HEK293 (cell line): ENCODE measurements around the gene C11orf91.

Source experiments
- CTCF ChIA-PET: fragments of 350-600 bp; formaldehyde crosslinking; extraction: SDS; loops from one replicate; lab custom pipeline; 2021; ENCODE audit warnings: antibody characterized with exemption; lab: Yijun Ruan, JAX
- POLR2A ChIA-PET: fragments of 300-600 bp; formaldehyde crosslinking; extraction: SDS; loops from one replicate; lab custom pipeline; 2020; ENCODE audit warnings: antibody characterized with exemption, inconsistent platforms; lab: Yijun Ruan, JAX
- H3K27ac ChIP-seq: fragments of 200-500 bp; sonication (Bioruptor generic); 2 replicates; pipeline ENCODE4 v1.5.1; 2014; ENCODE audit warnings: low read depth, low read length, control low read depth, inconsistent platforms; ENCODE audit errors: extremely low read depth
- H3K36me3 ChIP-seq, 2 experiments: fragments of 200-500 bp in 1 of 2; sonication (Bioruptor generic) in 1 of 2; 1 replicate in 1 of 2; 2 replicates in 1 of 2; pipeline ENCODE4 v1.5.1; 2014 to 2017; ENCODE audit warnings: inconsistent platforms in 2 of 2, low read length in 2 of 2; ENCODE audit not compliant: control insufficient read depth in 2 of 2, insufficient read depth in 1 of 2
- H3K4me1 ChIP-seq: fragments of 200-500 bp; sonication (Bioruptor generic); 2 replicates; pipeline ENCODE4 v1.5.1; 2014; ENCODE audit warnings: mild to moderate bottlenecking, low read length, inconsistent platforms; ENCODE audit not compliant: control insufficient read depth, insufficient read depth
- H3K4me3 ChIP-seq: 2 replicates; pipeline ENCODE4 v1.5.1; 2011; ENCODE audit warnings: low read depth, mild to moderate bottlenecking, control low read depth, low read length, moderate library complexity
- H3K9me3 ChIP-seq: fragments of 200-500 bp; sonication (Bioruptor generic); 2 replicates; pipeline ENCODE4 v1.5.1; 2014; ENCODE audit warnings: low read depth, low read length, inconsistent platforms; ENCODE audit not compliant: control insufficient read depth, insufficient read depth
- FEZF1 ChIP-seq: fragments of 450-650 bp; formaldehyde crosslinking; IDR thresholded peaks from 2 replicates; pipeline ENCODE4 v1.5.1; 2016; ENCODE audit warnings: missing biosample characterization, missing genetic modification characterization
- KLF10 ChIP-seq: fragments of 450-650 bp; IDR thresholded peaks from 2 replicates; pipeline ENCODE4 v1.5.1; 2018; ENCODE audit warnings: missing biosample characterization, mild to moderate bottlenecking, missing genetic modification characterization
- PBX3 ChIP-seq: sonication (generic); formaldehyde crosslinking; IDR thresholded peaks from 2 replicates; pipeline ENCODE4 v1.8.1; 2022; ENCODE audit warnings: mild to moderate bottlenecking, moderate library complexity, missing genetic modification reagents
- SCRT2 ChIP-seq: fragments of 450-650 bp; formaldehyde crosslinking; IDR thresholded peaks from 2 replicates; pipeline ENCODE4 v1.5.1; 2016; ENCODE audit warnings: missing biosample characterization, missing genetic modification characterization
- ZBTB10 ChIP-seq: fragments of 450-650 bp; formaldehyde crosslinking; IDR thresholded peaks from 2 replicates; pipeline ENCODE4 v1.5.1; 2016; ENCODE audit warnings: missing biosample characterization, missing genetic modification characterization
- ZIC2 ChIP-seq: fragments of 450-650 bp; formaldehyde crosslinking; IDR thresholded peaks from 2 replicates; pipeline ENCODE4 v1.5.1; 2016; ENCODE audit warnings: missing biosample characterization, missing genetic modification characterization
- ZNF449 ChIP-seq: fragments of 450-650 bp; formaldehyde crosslinking; IDR thresholded peaks from 2 replicates; pipeline ENCODE4 v1.5.1; 2017; ENCODE audit warnings: missing biosample characterization, mild to moderate bottlenecking, missing genetic modification characterization, moderate library complexity
- ZNF621 ChIP-seq: fragments of 450-650 bp; formaldehyde crosslinking; IDR thresholded peaks from 2 replicates; pipeline ENCODE4 v1.5.1; 2017; ENCODE audit warnings: missing biosample characterization, missing genetic modification characterization
- ZNF777 ChIP-seq: fragments of 450-650 bp; formaldehyde crosslinking; IDR thresholded peaks from 2 replicates; pipeline ENCODE4 v1.5.1; 2017; ENCODE audit warnings: missing biosample characterization, missing genetic modification characterization, borderline replicate concordance
- ZNF791 ChIP-seq: fragments of 450-650 bp; formaldehyde crosslinking; IDR thresholded peaks from 2 replicates; pipeline ENCODE4 v1.5.1; 2016; ENCODE audit warnings: missing biosample characterization, missing genetic modification characterization
- ZNF837 ChIP-seq: fragments of 450-650 bp; formaldehyde crosslinking; IDR thresholded peaks from 2 replicates; pipeline ENCODE4 v1.5.1; 2016; ENCODE audit warnings: missing biosample characterization, missing genetic modification characterization
- TF ChIP-seq, protein P1 (sequence below): fragments of 450-650 bp; formaldehyde crosslinking; IDR thresholded peaks from 2 replicates; pipeline ENCODE4 v1.5.1; 2016; ENCODE audit warnings: missing biosample characterization, missing genetic modification characterization

C11orf91 gene

GRCh38 chr11:33685082-33685481 is 15.5 kb downstream of the C11orf91 start:
- no peaks in the 10 kb centered on the region for H3K9me3 ChIP-seq
- H3K4me3 ChIP-seq = no peak overlapping the region
- CTCF ChIA-PET = interaction anchor here (0.6 to 5.6 kb wide), 4 partner anchors 15 to 363 kb away, joined by 3 to 72 read pairs (median 4); no protein-coding TSS in a partner anchor
- TF ChIP-seq ZIC2 (0 out of 2 replicates have a peak, but pooled peaks have one; percentile 11), SCRT2 (tag by site-specific recombination) (no peak)
- no peak overlapping the region for H3K27ac ChIP-seq
- POLR2A ChIA-PET = no interaction called here
- H3K4me1 ChIP-seq = no peaks in the 10 kb centered on the region
- H3K36me3 ChIP-seq = no peaks in the 10 kb centered on the region

GRCh38 chr11:33684003-33684706 is 16.5 kb downstream of the C11orf91 start:
- no peak overlapping the region for H3K4me3 ChIP-seq
- CTCF ChIA-PET = interaction anchor here (1.4 kb wide), 1 partner anchor 518 kb away, joined by 5 read pairs; no protein-coding TSS in a partner anchor
- H3K27ac ChIP-seq = no peak overlapping the region
- TF ChIP-seq KLF10 = no peak
- TF ChIP-seq ZNF621 (tag by site-specific recombination) = no peak
- TF ChIP-seq ZNF777 (tag by site-specific recombination) = no peak
- TF ChIP-seq FEZF1 = no peak
- no peak for TF ChIP-seq ZNF449 (tag by site-specific recombination)
- no peak for TF ChIP-seq ZNF791 (tag by site-specific recombination)
- TF ChIP-seq, protein P1, sequence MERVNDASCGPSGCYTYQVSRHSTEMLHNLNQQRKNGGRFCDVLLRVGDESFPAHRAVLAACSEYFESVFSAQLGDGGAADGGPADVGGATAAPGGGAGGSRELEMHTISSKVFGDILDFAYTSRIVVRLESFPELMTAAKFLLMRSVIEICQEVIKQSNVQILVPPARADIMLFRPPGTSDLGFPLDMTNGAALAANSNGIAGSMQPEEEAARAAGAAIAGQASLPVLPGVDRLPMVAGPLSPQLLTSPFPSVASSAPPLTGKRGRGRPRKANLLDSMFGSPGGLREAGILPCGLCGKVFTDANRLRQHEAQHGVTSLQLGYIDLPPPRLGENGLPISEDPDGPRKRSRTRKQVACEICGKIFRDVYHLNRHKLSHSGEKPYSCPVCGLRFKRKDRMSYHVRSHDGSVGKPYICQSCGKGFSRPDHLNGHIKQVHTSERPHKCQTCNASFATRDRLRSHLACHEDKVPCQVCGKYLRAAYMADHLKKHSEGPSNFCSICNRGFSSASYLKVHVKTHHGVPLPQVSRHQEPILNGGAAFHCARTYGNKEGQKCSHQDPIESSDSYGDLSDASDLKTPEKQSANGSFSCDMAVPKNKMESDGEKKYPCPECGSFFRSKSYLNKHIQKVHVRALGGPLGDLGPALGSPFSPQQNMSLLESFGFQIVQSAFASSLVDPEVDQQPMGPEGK (tag by site-specific recombination) = no peak
- TF ChIP-seq ZNF837 = no peak
- TF ChIP-seq PBX3 = no peak
- TF ChIP-seq, all 188 proteins: peak for 0
- no peaks in the 10 kb centered on the region for H3K9me3 ChIP-seq
- no peaks in the 10 kb centered on the region for H3K36me3 ChIP-seq
- no peaks in the 10 kb centered on the region for H3K4me1 ChIP-seq
- POLR2A ChIA-PET = no interaction called here

GRCh38 chr11:33682446-33682845 is 18.2 kb downstream of the C11orf91 start:
- ChIA-PET CTCF (interaction anchor here (0.6 to 1.2 kb wide), 4 partner anchors 80 to 412 kb away, joined by 3 to 5 read pairs (median 4); no protein-coding TSS in a partner anchor), POLR2A (no interaction called here)
- H3K27ac ChIP-seq = no peak overlapping the region
- no peaks in the 10 kb centered on the region for H3K4me1 ChIP-seq
- no peak overlapping the region for H3K4me3 ChIP-seq
- no peaks in the 10 kb centered on the region for H3K9me3 ChIP-seq
- no peaks in the 10 kb centered on the region for H3K36me3 ChIP-seq
- peak; percentile 35; the same call in 1 of the 2 replicates for TF ChIP-seq FEZF1
- peak; percentile 10; the same call in 1 of the 2 replicates for TF ChIP-seq ZIC2
- no peak for TF ChIP-seq ZBTB10 (tag by site-specific recombination)
